Uterine smooth muscle cell (primary cell): ENCODE data around the gene ANKRD60. TPM values are rescaled to one million over a fixed set of nuclear protein-coding genes. Genes with fewer than 3 reads are reported as not detected.

Source experiments
- total RNA-seq: library from RNA; depleted of rRNA; stranded (reverse); fragments of >200 nt; gene quantifications from 2 replicates; pipeline ENCODE4 v1.2.3, GENCODE V29; 2014

Gene ANKRD60, protein sequence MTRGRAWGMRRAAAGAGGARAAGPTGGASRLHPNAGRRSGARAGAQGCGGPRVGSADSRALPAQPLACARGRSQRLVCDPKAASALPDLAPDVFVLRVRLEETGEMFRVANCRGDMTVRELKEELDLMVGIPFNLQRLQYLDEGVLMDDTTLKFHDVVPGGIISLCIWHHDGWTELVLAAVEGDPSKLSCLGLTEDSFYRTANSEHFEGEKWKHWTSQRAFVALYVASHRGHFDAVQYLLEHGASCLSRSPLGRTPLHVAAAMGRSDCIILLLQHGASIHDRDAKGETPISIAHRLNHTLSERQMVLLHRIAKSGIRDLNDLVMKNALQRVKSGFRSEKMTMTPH
- total RNA-seq = not detected in 2 replicates

GRCh38 chr20:58228484-58229197 is at the start of gene ANKRD60:
Gene ANKRD60, minus strand, starts transcription at chr20:58228653. Its CDS starts 0 bp downstream, at chr20:58228653.

Other genes starting within 250 kb of the ANKRD60 start
- gene RAB22A, start 81.1 kb upstream of the ANKRD60 start, total RNA-seq = 18.6 and 20.0 TPM in 2 replicates
- gene VAPB, start 160.6 kb upstream of the ANKRD60 start, total RNA-seq = 12.8 and 14.0 TPM in 2 replicates